Astrocyte (in vitro differentiated cells and primary cell): ENCODE results near the gene FAM53B.

Experiments
- CTCF ChIP-seq: IDR thresholded peaks from 2 replicates; pipeline ENCODE4 v1.5.1; 2011; ENCODE audit warnings: low read depth, mild to moderate bottlenecking, inconsistent platforms, low read length, moderate library complexity; ENCODE audit not compliant: insufficient read depth
- EZH2 ChIP-seq: IDR thresholded peaks from 2 replicates; pipeline ENCODE4 v1.6.1; 2012; ENCODE audit warnings: mild to moderate bottlenecking, low read length, inconsistent platforms; ENCODE audit not compliant: insufficient read depth

DNA sequence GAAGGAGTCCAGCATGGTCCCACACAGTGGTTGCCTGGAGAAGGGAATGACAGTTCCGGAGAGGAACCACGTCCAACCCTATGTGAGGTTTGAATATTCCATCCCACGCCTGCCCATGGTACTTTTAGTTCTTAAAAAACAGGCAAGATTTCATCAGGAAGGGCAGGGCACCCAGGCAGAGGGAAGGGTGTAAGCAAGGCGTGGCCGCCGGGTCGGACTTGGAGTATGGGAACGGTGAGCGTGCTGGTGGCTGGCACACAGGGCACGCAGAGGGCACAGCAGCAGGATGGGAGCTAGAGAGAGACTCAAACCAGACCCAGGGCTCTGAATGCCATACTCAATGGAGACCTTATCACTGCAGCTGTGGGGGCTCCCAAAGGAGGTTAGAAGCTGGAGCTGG, 34.3 kb downstream of the FAM53B start:
- TF ChIP-seq CTCF: no peak
- no peak for TF ChIP-seq EZH2
